WTC11 (cell line): ENCODE data around the gene ATOSB.

ENCODE experiments used
- ATF3 ChIP-seq: sonication (generic); formaldehyde crosslinking; conservative IDR thresholded peaks from 2 replicates; pipeline ENCODE4 v1.8.1; 2022; ENCODE audit warnings: mild to moderate bottlenecking, missing genetic modification reagents
- CTCF ChIP-seq: fragments of 200-600 bp; IDR thresholded peaks from 2 replicates; pipeline ENCODE4 v1.8.0; 2022; ENCODE audit warnings: antibody characterized with exemption
- E2F1 ChIP-seq: sonication (generic); formaldehyde crosslinking; IDR thresholded peaks from 2 replicates; pipeline ENCODE4 v1.8.0; 2022; ENCODE audit warnings: mild to moderate bottlenecking, missing genetic modification reagents
- E2F4 ChIP-seq: sonication (generic); formaldehyde crosslinking; IDR thresholded peaks from 2 replicates; pipeline ENCODE4 v1.8.1; 2022; ENCODE audit warnings: low read depth, mild to moderate bottlenecking, moderate library complexity, missing genetic modification reagents, borderline replicate concordance
- FOXK1 ChIP-seq: sonication (generic); formaldehyde crosslinking; IDR thresholded peaks from 2 replicates; pipeline ENCODE4 v1.8.0; 2022; ENCODE audit warnings: mild to moderate bottlenecking, moderate library complexity, missing genetic modification reagents
- FOXP1 ChIP-seq: sonication (generic); formaldehyde crosslinking; IDR thresholded peaks from 2 replicates; pipeline ENCODE4 v1.8.0; 2022; ENCODE audit warnings: missing genetic modification reagents, mild to moderate bottlenecking, moderate library complexity, borderline replicate concordance
- FOXP4 ChIP-seq: sonication (generic); formaldehyde crosslinking; IDR thresholded peaks from 2 replicates; pipeline ENCODE4 v1.8.0; 2022; ENCODE audit warnings: mild to moderate bottlenecking, missing genetic modification reagents
- KAT7 ChIP-seq: sonication (generic); formaldehyde crosslinking; IDR thresholded peaks from 2 replicates; pipeline ENCODE4 v1.8.1; 2023; ENCODE audit warnings: missing genetic modification reagents, mild to moderate bottlenecking, borderline replicate concordance
- MAX ChIP-seq: sonication (generic); formaldehyde crosslinking; IDR thresholded peaks from 2 replicates; pipeline ENCODE4 v1.8.0; 2022; ENCODE audit warnings: mild to moderate bottlenecking, missing genetic modification reagents
- NR3C1 ChIP-seq: sonication (generic); formaldehyde crosslinking; conservative IDR thresholded peaks from 2 replicates; pipeline ENCODE4 v1.8.1; 2023; ENCODE audit warnings: low read depth, mild to moderate bottlenecking, missing genetic modification reagents
- TEAD1 ChIP-seq: sonication (generic); formaldehyde crosslinking; IDR thresholded peaks from 2 replicates; pipeline ENCODE4 v1.8.0; 2022; ENCODE audit warnings: mild to moderate bottlenecking, missing genetic modification reagents
- TF ChIP-seq, protein P1 (sequence below): sonication (generic); formaldehyde crosslinking; IDR thresholded peaks from 2 replicates; pipeline ENCODE4 v1.8.1; 2023; ENCODE audit warnings: mild to moderate bottlenecking, missing genetic modification reagents

- TF ChIP-seq NR3C1 (CRISPR knock-in tag) (no peak), CTCF (no peak), TEAD1 (CRISPR knock-in tag) (no peak), KAT7 (CRISPR knock-in tag) (no peak), E2F4 (no peak), E2F1 (no peak), ATF3 (CRISPR knock-in tag) (no peak), FOXK1 (CRISPR knock-in tag) (no peak), FOXP4 (no peak), FOXP1 (CRISPR knock-in tag) (no peak), MAX (CRISPR knock-in tag) (no peak)
- TF ChIP-seq, protein P1, sequence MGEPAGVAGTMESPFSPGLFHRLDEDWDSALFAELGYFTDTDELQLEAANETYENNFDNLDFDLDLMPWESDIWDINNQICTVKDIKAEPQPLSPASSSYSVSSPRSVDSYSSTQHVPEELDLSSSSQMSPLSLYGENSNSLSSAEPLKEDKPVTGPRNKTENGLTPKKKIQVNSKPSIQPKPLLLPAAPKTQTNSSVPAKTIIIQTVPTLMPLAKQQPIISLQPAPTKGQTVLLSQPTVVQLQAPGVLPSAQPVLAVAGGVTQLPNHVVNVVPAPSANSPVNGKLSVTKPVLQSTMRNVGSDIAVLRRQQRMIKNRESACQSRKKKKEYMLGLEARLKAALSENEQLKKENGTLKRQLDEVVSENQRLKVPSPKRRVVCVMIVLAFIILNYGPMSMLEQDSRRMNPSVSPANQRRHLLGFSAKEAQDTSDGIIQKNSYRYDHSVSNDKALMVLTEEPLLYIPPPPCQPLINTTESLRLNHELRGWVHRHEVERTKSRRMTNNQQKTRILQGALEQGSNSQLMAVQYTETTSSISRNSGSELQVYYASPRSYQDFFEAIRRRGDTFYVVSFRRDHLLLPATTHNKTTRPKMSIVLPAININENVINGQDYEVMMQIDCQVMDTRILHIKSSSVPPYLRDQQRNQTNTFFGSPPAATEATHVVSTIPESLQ (CRISPR knock-in tag) = no peak
These were observed 47.1 kb upstream of the ATOSB start for GRCh38 chr9:35162605-35163315.
